Measurements from ENCODE around the gene RNASE1.
"Not testable (repeated sequence)": the region's sequence is repeated elsewhere in the genome, so short reads cannot be mapped to it uniquely, and the experiment has no call there.

The RNASE1 gene

GRCh38 chr14:20802341-20803084, at the start of gene RNASE1:
Gene RNASE1 (minus strand): TSS chr14:20802844. CDS start chr14:20802068, 776 bp downstream.
- no peak for DNase-seq

- no peak for DNase-seq
These were observed 46.4 kb upstream of the RNASE1 start for GRCh38 chr14:20848955-20849570.

- DNase-seq: no peak
These were observed 45.8 kb upstream of the RNASE1 start for GRCh38 chr14:20848316-20848954.

- DNase-seq: no peak
These were observed 43.9 kb upstream of the RNASE1 start for GRCh38 chr14:20846560-20846959.

GRCh38 chr14:20841096-20841495, 38.5 kb upstream of the RNASE1 start:
- DNase-seq: no peak

- DNase-seq: no peak
These were observed 35.2 kb upstream of the RNASE1 start for GRCh38 chr14:20837831-20838230.

- DNase-seq: no peak
These were observed 34.2 kb upstream of the RNASE1 start for GRCh38 chr14:20836668-20837338.

- DNase-seq: no peak
These were observed 32.3 kb upstream of the RNASE1 start for GRCh38 chr14:20834899-20835298.

GRCh38 chr14:20830831-20831230, 28.2 kb upstream of the RNASE1 start:
- DNase-seq: no peak

- DNase-seq: not testable (repeated sequence)
These were observed 25.5 kb upstream of the RNASE1 start for GRCh38 chr14:20828024-20828694.

- no peak for DNase-seq
These were observed 24.7 kb upstream of the RNASE1 start for GRCh38 chr14:20827326-20827725.

GRCh38 chr14:20826666-20827065, 24.0 kb upstream of the RNASE1 start:
- DNase-seq: not testable (repeated sequence)

GRCh38 chr14:20823859-20824258, 21.2 kb upstream of the RNASE1 start:
- DNase-seq: no peak

GRCh38 chr14:20821521-20822108, 19.0 kb upstream of the RNASE1 start:
- DNase-seq: not testable (repeated sequence)

GRCh38 chr14:20820063-20820904, 17.6 kb upstream of the RNASE1 start:
- no peak for DNase-seq

- no peak for DNase-seq
These were observed 16.2 kb upstream of the RNASE1 start for GRCh38 chr14:20818861-20819260.

- DNase-seq: not testable (repeated sequence)
These were observed 13.3 kb upstream of the RNASE1 start for GRCh38 chr14:20815946-20816345.

- DNase-seq: no peak
These were observed 9.6 kb upstream of the RNASE1 start for GRCh38 chr14:20811986-20812975.

- no peak for DNase-seq
These were observed 7.3 kb upstream of the RNASE1 start for GRCh38 chr14:20809917-20810316.

- DNase-seq: no peak
These were observed 5.5 kb upstream of the RNASE1 start for GRCh38 chr14:20808162-20808483.

All from activated naive CD4-positive, alpha-beta T cell (primary cell).